Bronchus fibroblast of lung (primary cell): ENCODE data around the gene IGLON5. TPM values are rescaled to one million over a fixed set of nuclear protein-coding genes. Genes with fewer than 3 reads are reported as not detected.

Experiments
- total RNA-seq: library from RNA; depleted of rRNA; stranded (reverse); fragments of >200 nt; gene quantifications from 2 replicates; pipeline ENCODE4 v1.2.3, GENCODE V29; 2015

The IGLON5 gene
- total RNA-seq, result not detected in 2 replicates

GRCh38 chr19:51311351-51312257, at the start of gene IGLON5:
TSS of gene IGLON5 (plus strand) at chr19:51311644. CDS start at chr19:51311848, 204 bp downstream.

GRCh38 chr19:51341976-51342580, 30.6 kb downstream of the IGLON5 start, which contains the start of gene VSIG10L:
TSS of gene VSIG10L (minus strand) at chr19:51342139. CDS start at chr19:51342124, 15 bp downstream.

GRCh38 chr19:51365965-51366388, 54.5 kb downstream of the IGLON5 start, which contains the start of gene ETFB:
TSS of gene ETFB (minus strand) at chr19:51366388. CDS start at chr19:51366326, 62 bp downstream.

GRCh38 chr19:51368366-51369282, 57.2 kb downstream of the IGLON5 start, which contains the start of gene CLDND2:
TSS of gene CLDND2 (minus strand) at chr19:51369003. CDS start at chr19:51368577, 426 bp downstream.

GRCh38 chr19:51372649-51373504, 61.4 kb downstream of the IGLON5 start, which contains the start of gene NKG7:
TSS of gene NKG7 (minus strand) at chr19:51372654. CDS start at chr19:51372535, 119 bp downstream.

Other genes with a start within 250 kb of the IGLON5 start
- gene KLK13, start 246.6 kb upstream of the IGLON5 start, total RNA-seq, result not detected in 2 replicates
- not detected in 2 replicates for gene KLK14, start 228.8 kb upstream of the IGLON5 start, total RNA-seq
- 8.6 and 8.7 TPM in 2 replicates for gene CTU1, start 203.2 kb upstream of the IGLON5 start, total RNA-seq
- under 0.01 TPM in 1 of 2 replicates, not detected in the other for gene SIGLEC9, start 186.7 kb upstream of the IGLON5 start, total RNA-seq
- not detected in 2 replicates for gene SIGLEC7, start 169.3 kb upstream of the IGLON5 start, total RNA-seq
- not detected in 2 replicates for gene CD33, start 86.6 kb upstream of the IGLON5 start, total RNA-seq
- not detected in 2 replicates for gene SIGLECL1, start 60.6 kb upstream of the IGLON5 start, total RNA-seq
- 0.17 and 0.89 TPM in 2 replicates for gene VSIG10L, start 30.5 kb downstream of the IGLON5 start, total RNA-seq
- 77.2 and 84.4 TPM in 2 replicates for gene ETFB, start 54.7 kb downstream of the IGLON5 start, total RNA-seq
- 0.89 TPM in 1 of 2 replicates, not detected in the other for gene CLDND2, start 57.4 kb downstream of the IGLON5 start, total RNA-seq
- gene NKG7, start 61.0 kb downstream of the IGLON5 start, total RNA-seq, result not detected in 2 replicates
- not detected in 2 replicates for gene LIM2, start 76.3 kb downstream of the IGLON5 start, total RNA-seq
- not detected in 2 replicates for gene C19orf84, start 78.9 kb downstream of the IGLON5 start, total RNA-seq
- gene SIGLEC10, start 106.0 kb downstream of the IGLON5 start, total RNA-seq, result not detected in 2 replicates
- not detected in 2 replicates for gene SIGLEC8, start 146.8 kb downstream of the IGLON5 start, total RNA-seq
- not detected in 2 replicates for gene CEACAM18, start 166.9 kb downstream of the IGLON5 start, total RNA-seq
- gene SIGLEC12, start 190.2 kb downstream of the IGLON5 start, total RNA-seq, result not detected in 2 replicates
- not detected in 2 replicates for gene SIGLEC6, start 220.0 kb downstream of the IGLON5 start, total RNA-seq